SK-N-SH (cell line): ENCODE results near the gene CCDC116.

ENCODE experiments used
- CTCF ChIP-seq: fragments of 200-600 bp; sonication (generic); IDR thresholded peaks from 2 replicates; pipeline ENCODE4 v1.6.1; 2017; ENCODE audit warnings: antibody characterized with exemption, mild to moderate bottlenecking, moderate library complexity
- ELF1 ChIP-seq: IDR thresholded peaks from 2 replicates; pipeline ENCODE4 v1.4.0; 2012
- EP300 ChIP-seq, 2 experiments: IDR thresholded peaks; 2 replicates each; pipeline versions ENCODE4 v1.4.0 to v1.6.1; 2012; ENCODE audit warnings: borderline replicate concordance in 1 of 2, low read depth in 1 of 2, low read length in 1 of 2
- EZH2phosphoT487 ChIP-seq: fragments of 200-600 bp; sonication (generic); IDR thresholded peaks from 2 replicates; pipeline ENCODE4 v1.6.1; 2017; ENCODE audit warnings: low read depth, mixed run types, mild to moderate bottlenecking, antibody characterized with exemption, moderate library complexity, borderline replicate concordance
- IRF3 ChIP-seq: fragments of 150-350 bp; IDR thresholded peaks from 2 replicates; pipeline ENCODE4 v1.6.1; 2016; ENCODE audit warnings: mild to moderate bottlenecking, low read depth, low read length
- JUND ChIP-seq: IDR thresholded peaks from 2 replicates; pipeline ENCODE4 v1.4.0; 2012
- POLR2AphosphoS5 ChIP-seq: IDR thresholded peaks from 2 replicates; pipeline ENCODE4 v1.6.1; 2012; ENCODE audit warnings: low read depth, low read length
- RFX5 ChIP-seq: IDR thresholded peaks from 2 replicates; pipeline ENCODE4 v1.6.1; 2012; ENCODE audit warnings: mild to moderate bottlenecking, improper control_type of control experiment, low read length
- SIN3A ChIP-seq: IDR thresholded peaks from 2 replicates; pipeline ENCODE4 v1.6.1; 2012; ENCODE audit warnings: low read depth, mild to moderate bottlenecking, low read length, moderate library complexity, borderline replicate concordance

DNA sequence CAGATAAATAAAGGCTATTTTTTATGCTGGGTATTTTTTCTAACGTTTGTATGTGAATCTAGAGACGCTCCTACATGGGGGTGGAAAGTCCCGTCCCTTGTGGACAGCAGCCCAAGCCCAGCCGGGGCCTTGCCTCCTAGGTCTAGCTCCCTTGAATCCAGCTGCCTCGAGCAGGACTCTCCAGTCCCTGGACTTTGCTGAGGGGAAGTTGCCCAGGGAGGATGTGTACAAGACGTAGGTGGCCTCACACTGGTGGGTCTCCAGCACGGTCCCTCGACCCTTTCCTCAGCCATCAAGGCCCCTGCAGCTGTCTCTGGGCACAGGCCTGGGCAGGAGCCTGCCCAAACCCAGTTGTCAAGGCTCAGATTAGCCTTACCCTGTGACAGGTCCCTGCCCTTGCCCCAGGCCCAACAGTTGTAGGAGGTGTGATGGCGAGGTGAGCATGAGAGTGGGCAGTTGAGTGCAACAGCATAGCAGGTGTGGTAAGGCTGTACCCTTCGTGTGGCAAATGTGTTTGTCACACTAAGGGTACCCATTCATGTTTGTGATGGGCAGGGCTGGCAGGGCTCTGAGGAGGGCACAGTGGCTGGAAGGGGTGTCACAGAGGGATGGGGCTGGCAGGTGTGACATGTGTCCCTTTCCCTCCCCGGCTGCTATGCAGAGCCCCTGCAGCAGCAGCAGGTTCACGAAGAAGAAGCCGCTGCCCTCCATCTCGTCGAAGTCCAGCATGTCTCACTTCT lies 3.4 kb downstream of the CCDC116 start:
- TF ChIP-seq IRF3 (no peak), CTCF (no peak), JUND (no peak), RFX5 (no peak), EP300 (IDR thresholded peaks at IDR 0.05; ENCODE audit: borderline replicate concordance in 1 of 2, low read depth in 1 of 2, low read length in 1 of 2) (no peak), POLR2AphosphoS5 (no peak), EZH2phosphoT487 (no peak), SIN3A (no peak), ELF1 (no peak)
